Stimulated activated naive CD8-positive, alpha-beta T cell treated with anti-CD3 and anti-CD28 coated beads, Interleukin-15, Interleukin-2, amounts not matched to agents 100 ng/mL and 50 ng/mL, for 24 hours (primary cell): ENCODE results near the gene TAF4.

Source experiments
- H3K27ac Mint-ChIP-seq: one replicate; pipeline ENCODE4 v1.8.0; 2021; ENCODE audit warnings: mild to moderate bottlenecking, mixed read lengths
- H3K27me3 Mint-ChIP-seq: one replicate; pipeline ENCODE4 v1.8.0; 2021; ENCODE audit warnings: mixed read lengths
- H3K36me3 Mint-ChIP-seq: one replicate; pipeline ENCODE4 v1.8.0; 2021; ENCODE audit warnings: low read depth, mixed read lengths
- H3K4me1 Mint-ChIP-seq: one replicate; pipeline ENCODE4 v1.8.0; 2021; ENCODE audit warnings: low read depth, mixed read lengths
- H3K4me3 Mint-ChIP-seq: one replicate; pipeline ENCODE4 v1.8.0; 2021; ENCODE audit warnings: mild to moderate bottlenecking, mixed read lengths
- H3K9me3 Mint-ChIP-seq: one replicate; pipeline ENCODE4 v1.8.0; 2021; ENCODE audit warnings: mixed read lengths

Gene TAF4

DNA sequence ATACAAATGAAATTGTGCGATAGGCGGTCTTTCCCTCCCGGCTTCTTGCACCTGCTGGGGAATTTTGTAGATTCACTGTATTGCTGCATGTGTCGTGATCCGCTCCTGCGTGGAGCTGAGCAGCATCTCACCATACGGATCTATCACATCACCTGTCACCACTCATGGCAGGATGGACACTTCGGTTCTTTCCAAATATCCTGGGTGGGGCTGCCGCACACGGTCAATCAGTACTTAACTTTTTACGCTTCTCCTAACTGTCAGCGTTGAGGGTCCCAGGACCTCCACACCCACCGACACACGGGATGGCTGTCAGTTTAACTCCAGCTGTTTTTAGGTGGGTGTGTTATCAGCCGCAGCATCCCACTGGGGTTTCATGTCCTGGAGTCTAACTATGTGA is 19.2 kb downstream of the TAF4 start:
- Mint-ChIP-seq H3K4me1 (peaks cover 12% of the 10 kb centered on the region), H3K4me3 (no peak overlapping the region), H3K9me3 (no peaks in the 10 kb centered on the region), H3K36me3 (no peaks in the 10 kb centered on the region), H3K27me3 (no peaks in the 10 kb centered on the region), H3K27ac (no peak overlapping the region)

- Mint-ChIP-seq H3K27me3 (no peaks in the 10 kb centered on the region), H3K27ac (no peak overlapping the region), H3K9me3 (no peaks in the 10 kb centered on the region), H3K4me3 (no peak overlapping the region), H3K4me1 (peaks cover 13% of the 10 kb centered on the region), H3K36me3 (no peaks in the 10 kb centered on the region)
Measured at GRCh38 chr20:62045529-62046285, 20.0 kb downstream of the TAF4 start.

DNA sequence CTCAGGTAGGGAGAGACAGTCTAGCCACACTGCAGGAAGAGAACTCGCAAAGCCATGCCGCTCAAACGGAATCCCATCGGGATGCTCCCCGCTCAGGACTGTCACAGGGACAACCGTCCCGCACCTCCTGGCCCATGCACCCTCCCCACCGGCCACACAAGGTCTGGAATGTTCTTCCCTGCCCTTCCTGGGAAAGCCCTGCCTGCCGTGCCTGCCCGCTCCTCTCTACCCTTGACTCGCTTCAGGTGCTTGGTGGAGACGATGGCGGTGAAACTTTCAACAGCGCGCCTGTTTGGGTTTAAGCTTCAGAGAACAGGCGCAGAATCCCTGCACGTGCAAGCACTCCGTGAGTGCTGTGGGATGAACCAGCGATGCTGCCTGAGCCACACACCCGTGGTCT is 20.6 kb downstream of the TAF4 start:
- Mint-ChIP-seq H3K4me3 (no peak overlapping the region), H3K4me1 (peaks cover 14% of the 10 kb centered on the region), H3K36me3 (no peaks in the 10 kb centered on the region), H3K27ac (no peak overlapping the region), H3K27me3 (no peaks in the 10 kb centered on the region), H3K9me3 (no peaks in the 10 kb centered on the region)

- no peaks in the 10 kb centered on the region for H3K36me3 Mint-ChIP-seq
Measured at GRCh38 chr20:62044631-62045030, 21.1 kb downstream of the TAF4 start.

DNA sequence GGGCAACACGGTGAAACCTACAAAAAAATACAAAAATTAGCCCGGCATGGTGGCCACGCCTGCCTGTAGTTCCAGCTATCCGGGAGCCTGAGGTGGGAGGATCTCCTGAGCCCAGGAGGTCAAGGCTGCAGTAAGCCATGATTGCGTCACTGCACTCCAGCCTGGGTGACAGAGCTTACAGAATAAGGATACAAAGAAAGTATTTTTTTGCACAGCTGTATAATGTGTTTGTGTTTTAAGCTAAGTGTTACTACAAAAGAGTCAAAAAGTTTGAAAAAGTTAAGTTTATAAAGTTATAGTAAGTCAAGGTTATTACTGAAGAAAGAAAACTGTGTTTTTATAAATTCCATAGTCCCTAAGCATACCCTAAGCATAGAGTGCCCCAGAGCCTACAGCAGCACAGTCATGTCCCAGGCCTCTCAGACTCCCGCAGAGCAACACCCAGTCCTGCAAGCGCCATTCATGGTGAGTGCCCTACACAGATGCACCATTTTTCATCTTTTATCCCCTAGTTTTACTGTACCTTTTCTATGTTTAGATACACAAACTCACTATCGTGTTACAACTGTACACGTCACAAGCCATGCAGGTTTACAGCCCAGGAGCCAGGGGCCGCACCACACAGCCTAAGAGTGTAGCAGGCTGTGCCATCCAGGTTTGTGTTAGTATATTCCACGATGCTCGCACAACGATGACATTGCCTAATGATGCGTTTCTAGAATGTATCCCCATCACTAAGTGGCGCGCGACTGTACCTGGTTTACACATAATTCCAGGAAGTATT is 22.4 kb downstream of the TAF4 start:
- no peaks in the 10 kb centered on the region for H3K27me3 Mint-ChIP-seq
- no peaks in the 10 kb centered on the region for H3K9me3 Mint-ChIP-seq
- H3K4me1 Mint-ChIP-seq: peaks cover 25% of the 10 kb centered on the region
- H3K36me3 Mint-ChIP-seq: peaks cover 3% of the 10 kb centered on the region
- no peak overlapping the region for H3K27ac Mint-ChIP-seq
- no peak overlapping the region for H3K4me3 Mint-ChIP-seq

More at GRCh38 chr20:62044631-62045030, 21.1 kb downstream of the TAF4 start:
- Mint-ChIP-seq H3K4me1 (peaks cover 17% of the 10 kb centered on the region), H3K27ac (no peak overlapping the region), H3K4me3 (no peak overlapping the region), H3K9me3 (no peaks in the 10 kb centered on the region), H3K27me3 (no peaks in the 10 kb centered on the region)

- H3K4me3 Mint-ChIP-seq: no peak overlapping the region
- peaks cover 10% of the 10 kb centered on the region for H3K36me3 Mint-ChIP-seq
- H3K4me1 Mint-ChIP-seq: peaks cover 29% of the 10 kb centered on the region
- H3K27ac Mint-ChIP-seq: no peak overlapping the region
- H3K9me3 Mint-ChIP-seq: peaks cover 4% of the 10 kb centered on the region
- no peaks in the 10 kb centered on the region for H3K27me3 Mint-ChIP-seq
Measured at GRCh38 chr20:62042025-62042820, 23.5 kb downstream of the TAF4 start.

- Mint-ChIP-seq H3K9me3 (peaks cover 4% of the 10 kb centered on the region), H3K27ac (no peak overlapping the region)
Measured at GRCh38 chr20:62040933-62041332, 24.7 kb downstream of the TAF4 start.

GRCh38 chr20:62040381-62040922 is 25.2 kb downstream of the TAF4 start:
- no peaks in the 10 kb centered on the region for H3K27me3 Mint-ChIP-seq
- H3K4me3 Mint-ChIP-seq: no peak overlapping the region
- H3K9me3 Mint-ChIP-seq: peaks cover 4% of the 10 kb centered on the region
- peaks cover 14% of the 10 kb centered on the region for H3K36me3 Mint-ChIP-seq
- H3K27ac Mint-ChIP-seq: no peak overlapping the region
- peaks cover 34% of the 10 kb centered on the region for H3K4me1 Mint-ChIP-seq

More at GRCh38 chr20:62040933-62041332, 24.7 kb downstream of the TAF4 start:
- Mint-ChIP-seq H3K36me3 (peaks cover 14% of the 10 kb centered on the region), H3K4me3 (no peak overlapping the region), H3K4me1 (peaks cover 32% of the 10 kb centered on the region), H3K27me3 (no peaks in the 10 kb centered on the region)

DNA sequence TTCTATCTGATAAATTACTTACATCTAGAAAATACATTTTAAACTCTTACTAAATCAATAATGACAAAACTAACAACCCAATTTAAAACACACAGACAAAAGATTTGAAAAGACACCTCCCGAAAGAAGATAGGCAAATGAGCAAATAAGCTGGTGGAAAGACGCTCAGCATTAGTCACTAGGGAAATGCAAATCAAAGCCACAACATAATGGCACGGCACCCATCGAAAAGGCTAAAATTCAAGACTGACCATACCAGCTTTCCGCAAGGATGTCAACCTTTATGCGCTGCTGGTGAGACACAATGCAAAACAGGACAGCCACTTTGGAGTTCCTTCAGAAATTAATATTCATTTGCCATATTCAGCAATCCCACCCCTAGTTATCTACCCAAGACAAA is 25.9 kb downstream of the TAF4 start:
- H3K4me1 Mint-ChIP-seq: peaks cover 40% of the 10 kb centered on the region
- peaks cover 4% of the 10 kb centered on the region for H3K9me3 Mint-ChIP-seq
- H3K27ac Mint-ChIP-seq: no peak overlapping the region
- H3K4me3 Mint-ChIP-seq: no peak overlapping the region
- H3K36me3 Mint-ChIP-seq: peaks cover 14% of the 10 kb centered on the region
- no peaks in the 10 kb centered on the region for H3K27me3 Mint-ChIP-seq

- H3K4me1 Mint-ChIP-seq: peaks cover 53% of the 10 kb centered on the region
- peaks cover 4% of the 10 kb centered on the region for H3K9me3 Mint-ChIP-seq
- no peak overlapping the region for H3K27ac Mint-ChIP-seq
- no peaks in the 10 kb centered on the region for H3K27me3 Mint-ChIP-seq
- H3K36me3 Mint-ChIP-seq: peaks cover 9% of the 10 kb centered on the region
- H3K4me3 Mint-ChIP-seq: no peak overlapping the region
Measured at GRCh38 chr20:62032609-62033368, 32.9 kb downstream of the TAF4 start.

DNA sequence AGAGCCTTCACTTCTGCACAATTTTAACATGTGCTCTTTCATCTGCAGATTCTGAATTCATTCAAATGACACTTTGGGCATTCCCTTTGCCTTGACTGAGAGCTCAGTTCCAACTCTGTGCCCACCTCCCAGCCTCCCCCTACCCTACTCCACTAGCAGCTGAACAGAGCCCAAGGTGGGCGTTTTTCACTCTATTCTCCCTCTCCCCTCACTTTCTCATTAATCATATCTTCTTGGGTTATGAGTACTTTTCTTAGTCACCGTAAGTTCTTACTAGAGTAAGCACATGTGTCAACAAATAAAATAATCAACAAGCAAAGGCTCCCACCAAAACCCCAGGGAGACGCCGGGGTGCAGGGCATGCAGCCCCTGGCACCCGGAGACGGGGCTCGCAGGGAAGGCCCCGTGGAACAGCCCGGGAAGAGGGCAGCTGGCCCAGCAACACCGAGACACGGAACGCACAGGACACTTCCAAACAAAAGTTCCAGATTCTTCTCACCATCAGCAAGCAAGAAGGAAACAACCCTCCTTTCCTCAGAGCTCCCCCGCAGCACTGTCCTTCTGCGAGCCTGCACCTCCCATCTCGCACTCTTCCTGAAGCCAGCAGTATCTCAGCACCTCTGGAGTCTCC is 34.1 kb downstream of the TAF4 start:
- Mint-ChIP-seq H3K4me3 (no peak overlapping the region), H3K4me1 (peaks cover 54% of the 10 kb centered on the region), H3K27me3 (no peaks in the 10 kb centered on the region), H3K36me3 (peaks cover 4% of the 10 kb centered on the region), H3K27ac (peak overlapping the region; percentile 73), H3K9me3 (no peaks in the 10 kb centered on the region)

GRCh38 chr20:62030834-62031434 is 34.7 kb downstream of the TAF4 start:
- Mint-ChIP-seq H3K27me3 (no peaks in the 10 kb centered on the region), H3K27ac (peak overlapping the region; percentile 73), H3K4me3 (no peak overlapping the region), H3K4me1 (peaks cover 60% of the 10 kb centered on the region), H3K9me3 (no peaks in the 10 kb centered on the region), H3K36me3 (peaks cover 4% of the 10 kb centered on the region)

DNA sequence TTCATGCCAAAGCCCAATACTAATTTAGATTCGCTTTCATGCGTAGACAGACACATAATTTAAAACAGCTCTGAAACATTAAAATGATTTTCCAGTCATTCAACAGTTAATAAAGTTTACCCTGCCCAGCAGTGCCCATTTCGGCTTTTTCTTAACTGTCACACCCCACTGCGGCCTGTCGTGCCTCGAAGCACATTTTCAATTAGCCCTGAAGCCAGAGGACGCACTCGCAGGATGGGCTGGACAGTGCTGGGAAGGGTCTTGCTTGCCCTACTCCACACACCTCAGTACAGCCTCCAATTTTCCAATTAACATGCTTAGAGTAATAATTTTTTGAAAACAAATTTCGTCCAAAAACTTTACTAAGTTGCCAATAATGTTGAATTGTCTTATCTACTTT is 35.3 kb downstream of the TAF4 start:
- H3K4me1 Mint-ChIP-seq: peaks cover 63% of the 10 kb centered on the region
- peak overlapping the region; percentile 73 for H3K27ac Mint-ChIP-seq
- H3K27me3 Mint-ChIP-seq: no peaks in the 10 kb centered on the region
- peaks cover 9% of the 10 kb centered on the region for H3K36me3 Mint-ChIP-seq
- no peak overlapping the region for H3K4me3 Mint-ChIP-seq
- H3K9me3 Mint-ChIP-seq: no peaks in the 10 kb centered on the region
